HEK293 (cell line): ENCODE data around the gene C17orf50.

Source experiments
- CTCF ChIA-PET: fragments of 350-600 bp; formaldehyde crosslinking; extraction: SDS; loops from one replicate; lab custom pipeline; 2021; ENCODE audit warnings: antibody characterized with exemption; lab: Yijun Ruan, JAX
- POLR2A ChIA-PET: fragments of 300-600 bp; formaldehyde crosslinking; extraction: SDS; loops from one replicate; lab custom pipeline; 2020; ENCODE audit warnings: antibody characterized with exemption, inconsistent platforms; lab: Yijun Ruan, JAX
- H3K27ac ChIP-seq: fragments of 200-500 bp; sonication (Bioruptor generic); 2 replicates; pipeline ENCODE4 v1.5.1; 2014; ENCODE audit warnings: low read depth, low read length, control low read depth, inconsistent platforms; ENCODE audit errors: extremely low read depth
- H3K36me3 ChIP-seq, 2 experiments: fragments of 200-500 bp in 1 of 2; sonication (Bioruptor generic) in 1 of 2; 1 replicate in 1 of 2; 2 replicates in 1 of 2; pipeline ENCODE4 v1.5.1; 2014 to 2017; ENCODE audit warnings: inconsistent platforms in 2 of 2, low read length in 2 of 2; ENCODE audit not compliant: control insufficient read depth in 2 of 2, insufficient read depth in 1 of 2
- H3K4me1 ChIP-seq: fragments of 200-500 bp; sonication (Bioruptor generic); 2 replicates; pipeline ENCODE4 v1.5.1; 2014; ENCODE audit warnings: mild to moderate bottlenecking, low read length, inconsistent platforms; ENCODE audit not compliant: control insufficient read depth, insufficient read depth
- H3K4me3 ChIP-seq: 2 replicates; pipeline ENCODE4 v1.5.1; 2011; ENCODE audit warnings: low read depth, mild to moderate bottlenecking, control low read depth, low read length, moderate library complexity
- H3K9me3 ChIP-seq: fragments of 200-500 bp; sonication (Bioruptor generic); 2 replicates; pipeline ENCODE4 v1.5.1; 2014; ENCODE audit warnings: low read depth, low read length, inconsistent platforms; ENCODE audit not compliant: control insufficient read depth, insufficient read depth
- CTCF ChIP-seq: fragments of 450-650 bp; formaldehyde crosslinking; IDR thresholded peaks from 2 replicates; pipeline ENCODE4 v1.5.1; 2016; ENCODE audit warnings: missing biosample characterization, missing genetic modification characterization
- EGR2 ChIP-seq: fragments of 450-650 bp; formaldehyde crosslinking; IDR thresholded peaks from 2 replicates; pipeline ENCODE4 v1.5.1; 2016; ENCODE audit warnings: low read depth, missing biosample characterization, missing genetic modification characterization
- GLIS1 ChIP-seq: fragments of 450-650 bp; formaldehyde crosslinking; IDR thresholded peaks from 2 replicates; pipeline ENCODE4 v1.5.1; 2016; ENCODE audit warnings: missing biosample characterization, missing genetic modification characterization
- GLIS2 ChIP-seq: fragments of 450-650 bp; formaldehyde crosslinking; IDR thresholded peaks from 2 replicates; pipeline ENCODE4 v1.5.1; 2016; ENCODE audit warnings: missing biosample characterization, missing genetic modification characterization
- KLF1 ChIP-seq: fragments of 450-650 bp; formaldehyde crosslinking; IDR thresholded peaks from 2 replicates; pipeline ENCODE4 v1.5.1; 2016; ENCODE audit warnings: missing biosample characterization, missing genetic modification characterization
- KLF9 ChIP-seq: fragments of 450-650 bp; formaldehyde crosslinking; IDR thresholded peaks from 2 replicates; pipeline ENCODE4 v1.5.1; 2016; ENCODE audit warnings: missing biosample characterization, missing genetic modification characterization, low read depth
- MYNN ChIP-seq: fragments of 450-650 bp; formaldehyde crosslinking; IDR thresholded peaks from 2 replicates; pipeline ENCODE4 v1.5.1; 2016; ENCODE audit warnings: missing biosample characterization, missing genetic modification characterization, borderline replicate concordance
- PATZ1 ChIP-seq: fragments of 450-650 bp; formaldehyde crosslinking; IDR thresholded peaks from 2 replicates; pipeline ENCODE4 v1.5.1; 2016; ENCODE audit warnings: missing biosample characterization, missing genetic modification characterization
- PRDM1 ChIP-seq: fragments of 450-650 bp; formaldehyde crosslinking; IDR thresholded peaks from 2 replicates; pipeline ENCODE4; 2016; ENCODE audit warnings: missing biosample characterization, missing genetic modification characterization
- SP2 ChIP-seq: fragments of 450-650 bp; formaldehyde crosslinking; IDR thresholded peaks from 2 replicates; pipeline ENCODE4 v1.5.1; 2016; ENCODE audit warnings: missing biosample characterization, missing genetic modification characterization
- SP7 ChIP-seq: fragments of 450-650 bp; formaldehyde crosslinking; IDR thresholded peaks from 2 replicates; pipeline ENCODE4 v1.5.1; 2016; ENCODE audit warnings: missing biosample characterization, missing genetic modification characterization
- TCF7L2 ChIP-seq: IDR thresholded peaks from 2 replicates; pipeline ENCODE4 v1.6.1; 2011; ENCODE audit warnings: low read depth, mild to moderate bottlenecking, inconsistent platforms, low read length, moderate library complexity, borderline replicate concordance
- TRIM28 ChIP-seq: IDR thresholded peaks from 2 replicates; pipeline ENCODE4 v1.6.1; 2011; ENCODE audit warnings: low read length, control low read depth, borderline replicate concordance
- ZBTB1 ChIP-seq: fragments of 450-650 bp; formaldehyde crosslinking; IDR thresholded peaks from 2 replicates; pipeline ENCODE4 v1.5.1; 2016; ENCODE audit warnings: missing biosample characterization, missing genetic modification characterization
- ZBTB20 ChIP-seq: fragments of 450-650 bp; formaldehyde crosslinking; IDR thresholded peaks from 2 replicates; pipeline ENCODE4 v1.5.1; 2016; ENCODE audit warnings: missing biosample characterization, missing genetic modification characterization
- ZBTB48 ChIP-seq: fragments of 450-650 bp; formaldehyde crosslinking; IDR thresholded peaks from 2 replicates; pipeline ENCODE4 v1.5.1; 2016; ENCODE audit warnings: missing biosample characterization, missing genetic modification characterization
- ZBTB8A ChIP-seq: fragments of 450-650 bp; formaldehyde crosslinking; IDR thresholded peaks from 2 replicates; pipeline ENCODE4 v1.5.1; 2016; ENCODE audit warnings: missing biosample characterization, missing genetic modification characterization
- ZIC2 ChIP-seq: fragments of 450-650 bp; formaldehyde crosslinking; IDR thresholded peaks from 2 replicates; pipeline ENCODE4 v1.5.1; 2016; ENCODE audit warnings: missing biosample characterization, missing genetic modification characterization
- ZNF10 ChIP-seq: fragments of 450-650 bp; formaldehyde crosslinking; IDR thresholded peaks from 2 replicates; pipeline ENCODE4 v1.5.1; 2017; ENCODE audit warnings: missing biosample characterization, missing genetic modification characterization
- ZNF140 ChIP-seq: fragments of 450-650 bp; formaldehyde crosslinking; IDR thresholded peaks from 2 replicates; pipeline ENCODE4 v1.5.1; 2016; ENCODE audit warnings: missing biosample characterization, missing genetic modification characterization
- ZNF302 ChIP-seq: fragments of 450-650 bp; formaldehyde crosslinking; IDR thresholded peaks from 2 replicates; pipeline ENCODE4 v1.5.1; 2016; ENCODE audit warnings: missing biosample characterization, missing genetic modification characterization, low read depth
- ZNF449 ChIP-seq: fragments of 450-650 bp; formaldehyde crosslinking; IDR thresholded peaks from 2 replicates; pipeline ENCODE4 v1.5.1; 2017; ENCODE audit warnings: missing biosample characterization, mild to moderate bottlenecking, missing genetic modification characterization, moderate library complexity
- ZNF596 ChIP-seq: fragments of 450-650 bp; IDR thresholded peaks from 2 replicates; pipeline ENCODE4 v1.5.0; 2018; ENCODE audit warnings: missing biosample characterization, mild to moderate bottlenecking, missing genetic modification characterization, moderate library complexity
- ZSCAN30 ChIP-seq: fragments of 450-650 bp; IDR thresholded peaks from 2 replicates; pipeline ENCODE4 v1.5.1; 2018; ENCODE audit warnings: missing biosample characterization, mild to moderate bottlenecking, missing genetic modification characterization, moderate library complexity

The C17orf50 gene

GRCh38 chr17:35791681-35792350, 31.1 kb downstream of the C17orf50 start:
- ChIA-PET CTCF (interaction anchor here (1.0 to 10.2 kb wide), 4 partner anchors 10 to 27 kb away, joined by 3 to 104 read pairs (median 4); partner anchors contain the start of gene TAF15), POLR2A (interaction anchor here (0.5 to 1.8 kb wide), 3 partner anchors 17 to 28 kb away, joined by 3 to 5 read pairs (median 4); partner anchors contain the start of gene TAF15)
- H3K27ac ChIP-seq = no peak overlapping the region
- H3K4me3 ChIP-seq = no peak overlapping the region
- no peaks in the 10 kb centered on the region for H3K9me3 ChIP-seq
- TF ChIP-seq ZIC2 (0 out of 2 replicates have a peak, but pooled peaks have one; percentile 17), ZNF140 (tag by site-specific recombination) (no peak)
- H3K4me1 ChIP-seq = no peaks in the 10 kb centered on the region
- H3K36me3 ChIP-seq = no peaks in the 10 kb centered on the region

DNA sequence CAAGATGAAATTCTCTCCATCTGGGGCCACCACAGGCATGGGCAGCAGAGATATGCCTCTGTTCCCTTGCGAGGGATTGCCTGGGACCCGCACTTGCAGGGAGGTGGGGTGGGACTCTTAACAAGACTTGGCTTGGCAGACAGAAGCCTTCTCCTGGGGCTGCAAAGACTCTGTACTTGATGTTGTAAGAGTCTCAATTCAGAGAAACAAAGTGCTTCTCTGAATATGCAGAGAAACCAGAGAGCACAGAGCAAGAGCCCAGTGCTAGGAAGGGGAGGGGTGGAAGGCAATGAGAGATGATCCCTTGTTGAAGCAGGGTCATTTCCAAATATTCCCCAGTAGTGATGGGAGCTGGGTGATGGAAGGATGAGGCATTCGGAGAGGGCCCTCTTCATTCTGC, 32.6 kb downstream of the C17orf50 start:
- Histone ChIP-seq H3K4me1 (no peaks in the 10 kb centered on the region), H3K9me3 (no peaks in the 10 kb centered on the region), H3K27ac (no peak overlapping the region), H3K4me3 (no peak overlapping the region), H3K36me3 (no peaks in the 10 kb centered on the region)
- ChIA-PET POLR2A (interaction anchor here (1.8 kb wide), 1 partner anchor 29 kb away, joined by 4 read pairs; no protein-coding TSS in a partner anchor), CTCF (interaction anchor here (0.7 to 10.2 kb wide), 7 partner anchors 11 to 1400 kb away, joined by 3 to 104 read pairs (median 3); partner anchors contain the start of gene TAF15)
- 0 out of 2 replicates have a peak, but pooled peaks have one; percentile 65 for TF ChIP-seq MYNN
- no peak for TF ChIP-seq ZNF596
- TF ChIP-seq ZBTB48 (tag by site-specific recombination) = peak; percentile 86

GRCh38 chr17:35795007-35795870, 34.6 kb downstream of the C17orf50 start, which contains the start of gene MMP28:
TSS of gene MMP28 (minus strand) at chr17:35795641. CDS start at chr17:35795377, 264 bp downstream.
- Histone ChIP-seq H3K4me1 (no peaks in the 10 kb centered on the region), H3K27ac (no peak within 1 kb of the TSS; the same call in 1 of the 2 replicates), H3K36me3 (no peaks in the 10 kb centered on the region), H3K4me3 (peak within 1 kb of the TSS; percentile 37), H3K9me3 (no peaks in the 10 kb centered on the region)
- POLR2A ChIA-PET = interaction anchor here (0.9 to 4.6 kb wide), 5 partner anchors 13 to 31 kb away, joined by 3 to 46 read pairs (median 4); partner anchors contain the start of gene TAF15
- CTCF ChIA-PET = interaction anchor here (0.6 to 10.2 kb wide), 7 partner anchors 10 to 353 kb away, joined by 3 to 104 read pairs (median 9); partner anchors contain the start of gene TAF15
- TF ChIP-seq ZNF449 = 0 out of 2 replicates have a peak, but pooled peaks have one; percentile 26
- TF ChIP-seq GLIS2 (tag by site-specific recombination) = peak; percentile 79
- no peak for TF ChIP-seq PRDM1 (tag by site-specific recombination)
- 0 out of 2 replicates have a peak, but pooled peaks have one; percentile 18 for TF ChIP-seq EGR2 (tag by site-specific recombination)
- peak; percentile 52 for TF ChIP-seq SP2 (tag by site-specific recombination)
- TF ChIP-seq PATZ1 = peak; percentile 44; the same call in 1 of the 2 replicates
- peak; percentile 86 for TF ChIP-seq KLF9 (tag by site-specific recombination)
- peak; percentile 56; the same call in 1 of the 2 replicates for TF ChIP-seq KLF1 (tag by site-specific recombination)
- peak; percentile 73 for TF ChIP-seq ZBTB8A
- no peak for TF ChIP-seq ZBTB1 (tag by site-specific recombination)
- TF ChIP-seq GLIS1 (tag by site-specific recombination) = peak; percentile 92
- TF ChIP-seq CTCF (tag by site-specific recombination) = no peak
- TF ChIP-seq SP7 = peak; percentile 35; the same call in 1 of the 2 replicates
- TF ChIP-seq ZBTB20 (tag by site-specific recombination) = peak; percentile 84
- TF ChIP-seq ZNF10 (tag by site-specific recombination) = peak; percentile 54; the same call in 1 of the 2 replicates
- TF ChIP-seq TRIM28 = no peak
- TF ChIP-seq ZSCAN30 (tag by site-specific recombination) = peak; percentile 62; the same call in 1 of the 2 replicates
- no peak for TF ChIP-seq TCF7L2
- TF ChIP-seq ZNF302 (tag by site-specific recombination) = no peak
